ENCODE measurements around the gene AUTS2. TPM values are rescaled to one million over a fixed set of nuclear protein-coding genes. Genes with fewer than 3 reads are reported as not detected.

AUTS2 gene
- total RNA-seq, 4 donors from 2014 or later: 14.9 to 27.2 (median 17.5) TPM

DNA sequence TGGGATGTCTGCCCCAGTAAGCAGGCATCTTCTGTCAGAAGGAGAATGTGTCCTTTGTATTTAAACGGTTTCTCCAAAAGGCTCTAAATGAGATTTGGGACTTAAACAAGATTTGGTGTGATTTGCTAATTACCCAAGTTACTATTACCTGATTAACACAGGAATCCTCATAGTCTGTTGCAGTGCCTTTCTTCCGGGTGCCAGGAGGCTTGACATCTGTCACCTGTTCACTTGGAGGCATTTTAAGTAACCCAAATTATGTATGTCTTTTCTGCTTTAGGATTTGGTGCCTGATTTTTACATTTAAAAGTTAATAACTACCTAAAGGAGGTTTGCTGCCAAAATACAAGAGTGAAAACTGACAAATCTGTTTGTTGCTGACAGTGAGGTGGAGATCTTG lies 945.7 kb downstream of the AUTS2 start:
- Histone ChIP-seq H3K4me3 (replicated peaks in 1 of 3) (no peak overlapping the region), H3K27ac (no peak overlapping the region), H3K36me3 (no peaks in the 10 kb centered on the region), H3K9me3 (no peaks in the 10 kb centered on the region), H3K27me3 (no peaks in the 10 kb centered on the region), H3K4me1 (no peaks in the 10 kb centered on the region)
- no peak for DNase-seq
- intact Hi-C loops (cut with DNase I): no loop called here
- WGBS, 2 donors: 96 to 100% methylated on average over 2 of the region's 2 CpGs
- TF ChIP-seq POLR2A (IDR thresholded peaks at IDR 0.05): no peak
- TF ChIP-seq, protein P1, sequence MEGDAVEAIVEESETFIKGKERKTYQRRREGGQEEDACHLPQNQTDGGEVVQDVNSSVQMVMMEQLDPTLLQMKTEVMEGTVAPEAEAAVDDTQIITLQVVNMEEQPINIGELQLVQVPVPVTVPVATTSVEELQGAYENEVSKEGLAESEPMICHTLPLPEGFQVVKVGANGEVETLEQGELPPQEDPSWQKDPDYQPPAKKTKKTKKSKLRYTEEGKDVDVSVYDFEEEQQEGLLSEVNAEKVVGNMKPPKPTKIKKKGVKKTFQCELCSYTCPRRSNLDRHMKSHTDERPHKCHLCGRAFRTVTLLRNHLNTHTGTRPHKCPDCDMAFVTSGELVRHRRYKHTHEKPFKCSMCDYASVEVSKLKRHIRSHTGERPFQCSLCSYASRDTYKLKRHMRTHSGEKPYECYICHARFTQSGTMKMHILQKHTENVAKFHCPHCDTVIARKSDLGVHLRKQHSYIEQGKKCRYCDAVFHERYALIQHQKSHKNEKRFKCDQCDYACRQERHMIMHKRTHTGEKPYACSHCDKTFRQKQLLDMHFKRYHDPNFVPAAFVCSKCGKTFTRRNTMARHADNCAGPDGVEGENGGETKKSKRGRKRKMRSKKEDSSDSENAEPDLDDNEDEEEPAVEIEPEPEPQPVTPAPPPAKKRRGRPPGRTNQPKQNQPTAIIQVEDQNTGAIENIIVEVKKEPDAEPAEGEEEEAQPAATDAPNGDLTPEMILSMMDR (IDR thresholded peaks at IDR 0.05): no peak

DNA sequence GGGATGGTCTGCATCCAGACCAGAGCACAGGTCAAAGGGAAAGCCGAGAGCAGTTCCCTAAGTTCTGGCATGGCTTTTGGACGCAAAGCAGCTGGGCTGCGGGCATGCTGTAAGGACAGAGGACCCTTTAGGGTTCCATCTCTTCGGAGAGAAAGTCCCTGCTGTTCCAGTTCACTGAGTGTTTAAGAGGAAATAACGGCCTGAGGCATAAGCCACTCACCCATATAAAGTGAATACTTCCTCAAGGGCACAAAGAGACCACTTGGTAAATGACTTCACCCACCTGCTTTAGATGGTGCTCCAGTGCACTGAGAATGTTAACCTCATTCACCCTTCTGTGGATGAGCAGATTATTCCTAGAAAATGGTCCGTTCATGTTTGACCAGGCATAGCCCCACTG lies 946.9 kb downstream of the AUTS2 start:
- no peak overlapping the region for H3K27ac ChIP-seq
- no peaks in the 10 kb centered on the region for H3K9me3 ChIP-seq
- no peak for DNase-seq
- 65 to 76% methylated on average over 6 of the region's 6 CpGs for WGBS, 2 donors
- H3K27me3 ChIP-seq: no peaks in the 10 kb centered on the region
- no peak overlapping the region for H3K4me3 ChIP-seq (replicated peaks in 1 of 3)
- intact Hi-C loops (cut with DNase I): no loop called here
- H3K4me1 ChIP-seq: no peaks in the 10 kb centered on the region
- no peak for TF ChIP-seq POLR2A (IDR thresholded peaks at IDR 0.05)
- TF ChIP-seq, protein P1 (IDR thresholded peaks at IDR 0.05): no peak
- H3K36me3 ChIP-seq: no peaks in the 10 kb centered on the region

DNA sequence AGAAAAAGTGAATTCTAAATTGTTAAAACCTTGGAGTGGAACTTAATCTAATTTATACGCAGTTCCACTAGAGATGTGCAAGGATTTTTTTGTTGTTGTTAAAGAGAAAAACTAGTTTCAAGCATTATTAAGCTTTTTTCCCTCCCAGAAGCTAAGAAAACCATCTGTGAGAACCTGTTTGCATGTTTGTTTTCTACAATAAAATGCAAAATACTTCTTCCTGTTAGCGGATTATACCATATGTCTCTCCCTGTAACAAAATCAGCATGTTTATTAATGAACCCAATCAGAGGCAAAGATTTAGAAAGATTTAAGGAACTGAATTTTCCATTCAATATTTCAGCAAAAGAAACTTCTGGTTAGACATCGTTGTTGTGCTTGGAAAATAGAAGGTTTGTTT lies 953.9 kb downstream of the AUTS2 start:
- H3K4me3 ChIP-seq (replicated peaks in 1 of 3): no peak overlapping the region
- no peak for DNase-seq
- no peaks in the 10 kb centered on the region for H3K9me3 ChIP-seq
- peak overlapping the region in 1 of 3 donors; percentile 68 for H3K27ac ChIP-seq
- no peaks in the 10 kb centered on the region for H3K36me3 ChIP-seq
- no peaks in the 10 kb centered on the region for H3K27me3 ChIP-seq
- peaks cover 4 to 7% of the 10 kb centered on the region in 2 donors for H3K4me1 ChIP-seq
- TF ChIP-seq, protein P1 (IDR thresholded peaks at IDR 0.05): no peak
- intact Hi-C loops (cut with DNase I): no loop called here
- 40 to 62% methylated on average over 3 of the region's 3 CpGs for WGBS, 2 donors

DNA sequence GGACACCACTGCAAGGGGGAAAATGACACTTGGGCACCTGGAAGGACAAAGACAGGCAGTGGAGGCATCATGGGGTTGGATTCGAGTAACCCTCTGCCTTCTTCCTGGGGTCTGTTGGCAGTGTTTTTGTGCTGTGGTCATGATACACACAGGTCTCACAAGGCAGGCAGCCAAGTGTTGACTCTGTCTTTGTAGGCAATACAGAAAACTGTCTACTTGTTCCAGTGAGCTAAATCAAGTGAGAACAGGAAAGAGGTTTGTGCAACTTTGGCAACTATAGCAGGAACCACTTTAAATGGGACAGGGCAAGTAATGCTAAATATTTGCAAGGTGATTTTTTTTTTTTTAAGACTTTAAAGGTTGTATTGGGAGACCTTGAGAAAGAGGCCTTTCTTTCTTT lies 955.1 kb downstream of the AUTS2 start:
- no peak for TF ChIP-seq POLR2A (IDR thresholded peaks at IDR 0.05)
- TF ChIP-seq, protein P1 (IDR thresholded peaks at IDR 0.05): no peak
- 33 to 41% methylated on average over 1 of the region's 1 CpG for WGBS, 2 donors
- Histone ChIP-seq H3K27me3 (no peaks in the 10 kb centered on the region), H3K4me3 (replicated peaks in 1 of 3) (no peak overlapping the region), H3K27ac (peak overlapping the region; percentile 47 to 68 (median 48)), H3K4me1 (peaks cover 4 to 7% of the 10 kb centered on the region in 2 donors), H3K36me3 (no peaks in the 10 kb centered on the region), H3K9me3 (no peaks in the 10 kb centered on the region)
- DNase-seq: peak; percentile 92 to 95
- intact Hi-C loops (cut with DNase I): no loop called here

DNA sequence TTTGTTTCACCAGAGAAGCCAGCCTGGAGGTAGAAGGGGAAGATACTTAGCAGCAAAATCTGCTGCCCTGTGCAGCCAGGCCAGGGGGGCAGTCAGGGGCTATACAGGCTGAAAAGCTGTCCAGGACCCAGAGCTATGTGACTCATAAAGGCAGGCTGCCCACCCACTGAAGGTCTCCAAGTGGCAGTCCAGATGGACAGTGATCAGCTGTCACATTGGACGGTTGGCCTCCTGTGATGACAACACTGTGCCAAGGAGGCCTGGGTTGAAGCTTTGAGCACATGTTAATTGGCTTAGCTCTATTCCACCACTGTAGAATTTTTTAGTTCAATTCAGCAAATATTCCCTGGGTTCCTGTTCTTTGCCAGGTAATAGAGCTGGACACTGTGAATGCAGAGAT lies 956.4 kb downstream of the AUTS2 start:
- TF ChIP-seq POLR2A (IDR thresholded peaks at IDR 0.05): no peak
- TF ChIP-seq, protein P1 (IDR thresholded peaks at IDR 0.05): no peak
- no peaks in the 10 kb centered on the region for H3K9me3 ChIP-seq
- H3K4me1 ChIP-seq: peaks cover 4 to 7% of the 10 kb centered on the region in 2 donors
- no peaks in the 10 kb centered on the region for H3K27me3 ChIP-seq
- WGBS, 2 donors: 60 to 90% methylated on average over 1 of the region's 1 CpG
- H3K27ac ChIP-seq: no peak overlapping the region
- no peak overlapping the region for H3K4me3 ChIP-seq (replicated peaks in 1 of 3)
- no peaks in the 10 kb centered on the region for H3K36me3 ChIP-seq
- DNase-seq: no peak
- intact Hi-C loops (cut with DNase I): no loop called here

Data from thyroid gland (tissue), 4 donors.